DOHH2 (cell line): ENCODE measurements around the gene EEFSEC.

Source experiments
- H3F3A ChIP-seq: fragments of 200-600 bp; sonication (generic), shearing (Covaris generic); 2 replicates; pipeline ENCODE4 v1.6.0; 2016; ENCODE audit warnings: antibody characterized with exemption, mild to moderate bottlenecking; ENCODE audit not compliant: control insufficient read depth, insufficient read depth
- H3K27ac ChIP-seq: fragments of 200-600 bp; sonication (generic); 2 replicates; pipeline ENCODE4 v1.5.1; 2014; ENCODE audit warnings: low read depth, mild to moderate bottlenecking, low read length, moderate library complexity
- H3K27me3 ChIP-seq: fragments of 200-600 bp; sonication (generic); 2 replicates; pipeline ENCODE4 v1.6.1; 2014; ENCODE audit warnings: mild to moderate bottlenecking, low read length, mixed read lengths; ENCODE audit not compliant: control insufficient read depth
- H3K36me3 ChIP-seq: fragments of 200-600 bp; sonication (generic); 2 replicates; pipeline ENCODE4 v1.6.1; 2014; ENCODE audit warnings: mild to moderate bottlenecking, low read length, moderate library complexity, mixed read lengths; ENCODE audit not compliant: control insufficient read depth
- H3K4me1 ChIP-seq: fragments of 200-600 bp; sonication (generic); 2 replicates; pipeline ENCODE4 v1.6.1; 2014; ENCODE audit warnings: mild to moderate bottlenecking, low read length, mixed read lengths; ENCODE audit not compliant: control insufficient read depth
- H3K4me2 ChIP-seq: fragments of 200-600 bp; sonication (generic); 2 replicates; pipeline ENCODE4 v1.6.0; 2014; ENCODE audit warnings: mild to moderate bottlenecking, low read length, moderate library complexity
- H3K4me3 ChIP-seq: fragments of 200-600 bp; sonication (generic); 2 replicates; pipeline ENCODE4 v1.5.1; 2014; ENCODE audit warnings: mild to moderate bottlenecking, low read length, mixed read lengths
- H3K79me2 ChIP-seq: fragments of 200-600 bp; sonication (generic); 2 replicates; pipeline ENCODE4 v1.6.1; 2014; ENCODE audit warnings: mild to moderate bottlenecking, low read length, mixed read lengths; ENCODE audit not compliant: control insufficient read depth
- H3K9me2 ChIP-seq: fragments of 200-600 bp; sonication (generic); replicated peaks from 2 replicates; pipeline ENCODE4 v1.6.1; 2014; ENCODE audit warnings: mild to moderate bottlenecking, low read length, mixed read lengths; ENCODE audit not compliant: control insufficient read depth
- H3K9me3 ChIP-seq: fragments of 200-600 bp; sonication (generic); 2 replicates; pipeline ENCODE4 v1.6.1; 2014; ENCODE audit warnings: antibody characterized with exemption, low read length, mixed read lengths; ENCODE audit not compliant: control insufficient read depth, insufficient read depth
- H4K20me1 ChIP-seq: fragments of 200-600 bp; sonication (generic); 2 replicates; pipeline ENCODE4 v1.6.0; 2014; ENCODE audit warnings: low read depth, mild to moderate bottlenecking, antibody characterized with exemption, low read length, moderate library complexity; ENCODE audit not compliant: control insufficient read depth, insufficient read depth
- CTCF ChIP-seq: fragments of 200-600 bp; sonication (generic); IDR thresholded peaks from one replicate; pipeline ENCODE4 v1.5.1; 2014; ENCODE audit warnings: antibody characterized with exemption, mild to moderate bottlenecking, low read depth, low read length; ENCODE audit not compliant: poor library complexity, severe bottlenecking
- EZH2phosphoT487 ChIP-seq: fragments of 200-600 bp; sonication (generic); IDR thresholded peaks from 2 replicates; pipeline ENCODE4 v1.6.1; 2017; ENCODE audit warnings: borderline replicate concordance, mild to moderate bottlenecking, antibody characterized with exemption, low read length, moderate library complexity, mixed read lengths

Gene EEFSEC

GRCh38 chr3:128394033-128394432, 240.8 kb downstream of the EEFSEC start:
- Histone ChIP-seq H3F3A (no peaks in the 10 kb centered on the region), H3K4me2 (no peak overlapping the region), H3K27me3 (no peaks in the 10 kb centered on the region), H3K4me3 (no peak overlapping the region), H3K9me3 (no peaks in the 10 kb centered on the region), H3K4me1 (no peaks in the 10 kb centered on the region), H3K9me2 (no peaks in the 10 kb centered on the region), H3K79me2 (no peaks in the 10 kb centered on the region), H4K20me1 (no peaks in the 10 kb centered on the region), H3K27ac (no peak overlapping the region), H3K36me3 (no peaks in the 10 kb centered on the region)
- TF ChIP-seq CTCF (no peak), EZH2phosphoT487 (no peak)

GRCh38 chr3:128395046-128395445, 241.8 kb downstream of the EEFSEC start:
- no peaks in the 10 kb centered on the region for H3K9me2 ChIP-seq
- no peak overlapping the region for H3K27ac ChIP-seq
- H3F3A ChIP-seq = no peaks in the 10 kb centered on the region
- no peaks in the 10 kb centered on the region for H3K4me1 ChIP-seq
- no peaks in the 10 kb centered on the region for H3K27me3 ChIP-seq
- no peak overlapping the region for H3K4me3 ChIP-seq
- H3K36me3 ChIP-seq = no peaks in the 10 kb centered on the region
- no peaks in the 10 kb centered on the region for H4K20me1 ChIP-seq
- TF ChIP-seq CTCF (no peak), EZH2phosphoT487 (no peak)
- H3K79me2 ChIP-seq = no peaks in the 10 kb centered on the region
- H3K4me2 ChIP-seq = no peak overlapping the region
- H3K9me3 ChIP-seq = no peaks in the 10 kb centered on the region

GRCh38 chr3:128395500-128396162, 242.3 kb downstream of the EEFSEC start:
- H3K9me2 ChIP-seq = no peaks in the 10 kb centered on the region
- no peaks in the 10 kb centered on the region for H3F3A ChIP-seq
- no peaks in the 10 kb centered on the region for H3K27me3 ChIP-seq
- no peaks in the 10 kb centered on the region for H3K9me3 ChIP-seq
- H3K36me3 ChIP-seq = no peaks in the 10 kb centered on the region
- H3K4me2 ChIP-seq = no peak overlapping the region
- H3K4me3 ChIP-seq = no peak overlapping the region
- TF ChIP-seq EZH2phosphoT487 (no peak), CTCF (no peak)
- H4K20me1 ChIP-seq = no peaks in the 10 kb centered on the region
- H3K27ac ChIP-seq = no peak overlapping the region
- no peaks in the 10 kb centered on the region for H3K4me1 ChIP-seq
- no peaks in the 10 kb centered on the region for H3K79me2 ChIP-seq

- Histone ChIP-seq H4K20me1 (no peaks in the 10 kb centered on the region), H3K4me3 (no peak overlapping the region), H3K4me2 (no peak overlapping the region), H3K27ac (no peak overlapping the region), H3F3A (no peaks in the 10 kb centered on the region), H3K36me3 (no peaks in the 10 kb centered on the region), H3K4me1 (no peaks in the 10 kb centered on the region), H3K79me2 (no peaks in the 10 kb centered on the region), H3K9me2 (no peaks in the 10 kb centered on the region), H3K9me3 (no peaks in the 10 kb centered on the region), H3K27me3 (no peaks in the 10 kb centered on the region)
- TF ChIP-seq CTCF (no peak), EZH2phosphoT487 (no peak)
Observed at GRCh38 chr3:128397484-128397883, 244.2 kb downstream of the EEFSEC start.
